NCI-H2029 (cell line): Measurements from ENCODE around the gene CX3CL1.
"Not testable (repeated sequence)": the region's sequence is repeated elsewhere in the genome, so short reads cannot be mapped to it uniquely, and the experiment has no call there.

ENCODE experiments used
- DNase-seq: peaks from one replicate; lab custom pipeline; 2025; lab: John Stamatoyannopoulos, UW

Gene CX3CL1

DNA sequence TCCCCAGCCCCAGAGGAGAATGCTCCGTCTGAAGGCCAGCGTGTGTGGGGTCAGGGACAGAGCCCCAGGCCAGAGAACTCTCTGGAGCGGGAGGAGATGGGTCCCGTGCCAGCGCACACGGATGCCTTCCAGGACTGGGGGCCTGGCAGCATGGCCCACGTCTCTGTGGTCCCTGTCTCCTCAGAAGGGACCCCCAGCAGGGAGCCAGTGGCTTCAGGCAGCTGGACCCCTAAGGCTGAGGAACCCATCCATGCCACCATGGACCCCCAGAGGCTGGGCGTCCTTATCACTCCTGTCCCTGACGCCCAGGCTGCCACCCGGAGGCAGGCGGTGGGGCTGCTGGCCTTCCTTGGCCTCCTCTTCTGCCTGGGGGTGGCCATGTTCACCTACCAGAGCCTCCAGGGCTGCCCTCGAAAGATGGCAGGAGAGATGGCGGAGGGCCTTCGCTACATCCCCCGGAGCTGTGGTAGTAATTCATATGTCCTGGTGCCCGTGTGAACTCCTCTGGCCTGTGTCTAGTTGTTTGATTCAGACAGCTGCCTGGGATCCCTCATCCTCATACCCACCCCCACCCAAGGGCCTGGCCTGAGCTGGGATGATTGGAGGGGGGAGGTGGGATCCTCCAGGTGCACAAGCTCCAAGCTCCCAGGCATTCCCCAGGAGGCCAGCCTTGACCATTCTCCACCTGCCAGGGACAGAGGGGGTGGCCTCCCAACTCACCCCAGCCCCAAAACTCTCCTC is 10.4 kb downstream of the CX3CL1 start:
- DNase-seq = no peak

DNA sequence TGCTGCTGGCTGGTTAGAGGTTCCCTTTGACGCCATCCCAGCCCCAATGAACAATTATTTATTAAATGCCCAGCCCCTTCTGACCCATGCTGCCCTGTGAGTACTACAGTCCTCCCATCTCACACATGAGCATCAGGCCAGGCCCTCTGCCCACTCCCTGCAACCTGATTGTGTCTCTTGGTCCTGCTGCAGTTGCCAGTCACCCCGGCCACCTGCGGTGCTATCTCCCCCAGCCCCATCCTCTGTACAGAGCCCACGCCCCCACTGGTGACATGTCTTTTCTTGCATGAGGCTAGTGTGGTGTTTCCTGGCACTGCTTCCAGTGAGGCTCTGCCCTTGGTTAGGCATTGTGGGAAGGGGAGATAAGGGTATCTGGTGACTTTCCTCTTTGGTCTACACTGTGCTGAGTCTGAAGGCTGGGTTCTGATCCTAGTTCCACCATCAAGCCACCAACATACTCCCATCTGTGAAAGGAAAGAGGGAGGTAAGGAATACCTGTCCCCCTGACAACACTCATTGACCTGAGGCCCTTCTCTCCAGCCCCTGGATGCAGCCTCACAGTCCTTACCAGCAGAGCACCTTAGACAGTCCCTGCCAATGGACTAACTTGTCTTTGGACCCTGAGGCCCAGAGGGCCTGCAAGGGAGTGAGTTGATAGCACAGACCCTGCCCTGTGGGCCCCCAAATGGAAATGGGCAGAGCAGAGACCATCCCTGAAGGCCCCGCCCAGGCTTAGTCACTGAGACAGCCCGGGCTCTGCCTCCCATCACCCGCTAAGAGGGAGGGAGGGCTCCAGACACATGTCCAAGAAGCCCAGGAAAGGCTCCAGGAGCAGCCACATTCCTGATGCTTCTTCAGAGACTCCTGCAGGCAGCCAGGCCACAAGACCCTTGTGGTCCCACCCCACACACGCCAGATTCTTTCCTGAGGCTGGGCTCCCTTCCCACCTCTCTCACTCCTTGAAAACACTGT is 11.3 kb downstream of the CX3CL1 start:
- DNase-seq = no peak

DNA sequence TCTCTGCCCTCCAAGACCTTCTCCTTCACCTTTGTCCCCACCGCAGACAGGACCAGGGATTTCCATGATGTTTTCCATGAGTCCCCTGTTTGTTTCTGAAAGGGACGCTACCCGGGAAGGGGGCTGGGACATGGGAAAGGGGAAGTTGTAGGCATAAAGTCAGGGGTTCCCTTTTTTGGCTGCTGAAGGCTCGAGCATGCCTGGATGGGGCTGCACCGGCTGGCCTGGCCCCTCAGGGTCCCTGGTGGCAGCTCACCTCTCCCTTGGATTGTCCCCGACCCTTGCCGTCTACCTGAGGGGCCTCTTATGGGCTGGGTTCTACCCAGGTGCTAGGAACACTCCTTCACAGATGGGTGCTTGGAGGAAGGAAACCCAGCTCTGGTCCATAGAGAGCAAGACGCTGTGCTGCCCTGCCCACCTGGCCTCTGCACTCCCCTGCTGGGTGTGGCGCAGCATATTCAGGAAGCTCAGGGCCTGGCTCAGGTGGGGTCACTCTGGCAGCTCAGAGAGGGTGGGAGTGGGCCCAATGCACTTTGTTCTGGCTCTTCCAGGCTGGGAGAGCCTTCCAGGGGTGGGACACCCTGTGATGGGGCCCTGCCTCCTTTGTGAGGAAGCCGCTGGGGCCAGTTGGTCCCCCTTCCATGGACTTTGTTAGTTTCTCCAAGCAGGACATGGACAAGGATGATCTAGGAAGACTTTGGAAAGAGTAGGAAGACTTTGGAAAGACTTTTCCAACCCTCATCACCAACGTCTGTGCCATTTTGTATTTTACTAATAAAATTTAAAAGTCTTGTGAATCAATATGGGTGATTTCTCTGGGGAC is 12.2 kb downstream of the CX3CL1 start:
- no peak for DNase-seq

DNA sequence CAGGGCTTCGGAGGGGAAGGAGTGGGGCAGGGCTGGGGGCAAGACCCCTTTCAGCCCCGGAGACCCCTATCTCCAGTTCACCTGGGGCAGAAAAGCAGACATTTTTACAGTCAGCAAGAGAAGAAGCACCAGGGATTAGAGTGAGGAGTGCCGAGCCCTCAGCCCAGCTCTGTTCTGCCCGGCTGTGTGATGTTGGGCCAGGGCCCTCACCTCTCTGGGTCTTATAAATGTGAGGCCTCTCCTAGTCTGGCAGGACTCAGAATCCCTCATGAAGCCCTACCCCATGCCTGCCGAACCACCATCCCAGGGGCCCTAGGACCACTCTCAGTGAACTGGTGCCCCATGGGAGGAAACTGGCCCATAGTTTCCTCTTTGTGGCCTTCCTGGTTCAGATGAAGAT is 12.8 kb downstream of the CX3CL1 start:
- DNase-seq = no peak

DNA sequence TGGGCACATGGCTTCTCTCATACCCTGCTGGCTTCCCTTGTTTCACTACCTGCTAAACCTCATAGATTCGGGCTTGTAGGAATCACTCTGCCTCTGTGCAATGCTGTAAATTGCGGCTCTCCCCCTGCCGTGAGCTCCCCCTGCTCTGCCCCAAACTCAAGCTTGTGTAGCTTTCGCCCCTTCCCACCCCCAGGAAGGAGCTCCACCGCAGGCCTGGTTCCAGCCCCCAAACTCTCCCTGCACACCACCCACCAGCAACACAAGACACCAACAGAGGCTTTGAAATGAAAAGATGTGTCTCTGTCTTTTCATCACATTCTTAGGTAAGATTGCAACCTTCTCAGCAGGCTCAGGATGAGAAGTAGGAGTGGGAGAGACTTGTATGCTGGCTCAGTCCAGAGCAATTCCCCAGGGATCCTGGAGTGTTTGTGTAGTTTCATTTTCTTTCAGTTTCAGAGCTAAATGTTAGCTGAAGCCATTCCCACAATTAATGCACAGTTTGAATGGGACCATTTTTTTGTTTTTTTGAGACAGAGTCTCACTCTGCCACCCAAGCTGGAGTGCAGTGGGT is 14.2 kb downstream of the CX3CL1 start:
- no peak for DNase-seq

DNA sequence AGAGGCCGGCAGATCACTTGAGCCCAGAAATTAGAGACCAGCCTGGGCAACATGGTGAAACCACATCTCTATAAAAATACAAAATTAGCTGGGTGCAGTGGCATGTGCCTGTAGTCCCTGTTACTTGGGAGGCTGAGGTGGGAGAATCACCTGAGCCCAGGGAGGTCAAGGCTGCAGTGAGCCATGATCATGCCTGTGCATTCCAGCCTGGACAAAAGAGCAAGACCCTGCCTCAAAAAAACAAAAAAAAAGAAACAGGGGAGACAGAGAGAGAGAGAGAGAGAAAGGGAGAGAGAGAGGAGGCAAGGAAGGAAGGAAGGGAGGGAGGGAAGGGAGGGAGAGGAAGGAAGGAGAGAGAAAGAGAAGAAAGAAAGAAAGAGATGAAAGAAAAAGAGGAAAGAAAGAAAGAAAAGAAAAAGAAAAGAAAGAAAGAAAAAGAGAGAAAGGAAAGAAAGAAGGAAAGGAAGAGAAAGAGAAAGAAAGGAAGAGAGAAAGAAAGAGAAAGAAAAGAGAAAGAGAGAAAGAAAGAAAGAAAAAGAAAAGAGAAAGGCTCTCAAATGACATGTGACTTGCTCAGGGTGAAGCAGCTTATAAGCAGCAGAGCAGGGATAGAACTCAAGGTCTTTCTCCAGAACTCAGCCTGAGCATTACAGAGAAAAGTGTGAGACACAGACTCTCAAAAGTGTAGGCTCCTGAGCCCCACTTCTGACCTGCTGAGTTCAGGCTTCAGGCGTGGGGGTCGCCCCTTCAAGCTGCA is 15.5 kb downstream of the CX3CL1 start:
- DNase-seq = no peak

DNA sequence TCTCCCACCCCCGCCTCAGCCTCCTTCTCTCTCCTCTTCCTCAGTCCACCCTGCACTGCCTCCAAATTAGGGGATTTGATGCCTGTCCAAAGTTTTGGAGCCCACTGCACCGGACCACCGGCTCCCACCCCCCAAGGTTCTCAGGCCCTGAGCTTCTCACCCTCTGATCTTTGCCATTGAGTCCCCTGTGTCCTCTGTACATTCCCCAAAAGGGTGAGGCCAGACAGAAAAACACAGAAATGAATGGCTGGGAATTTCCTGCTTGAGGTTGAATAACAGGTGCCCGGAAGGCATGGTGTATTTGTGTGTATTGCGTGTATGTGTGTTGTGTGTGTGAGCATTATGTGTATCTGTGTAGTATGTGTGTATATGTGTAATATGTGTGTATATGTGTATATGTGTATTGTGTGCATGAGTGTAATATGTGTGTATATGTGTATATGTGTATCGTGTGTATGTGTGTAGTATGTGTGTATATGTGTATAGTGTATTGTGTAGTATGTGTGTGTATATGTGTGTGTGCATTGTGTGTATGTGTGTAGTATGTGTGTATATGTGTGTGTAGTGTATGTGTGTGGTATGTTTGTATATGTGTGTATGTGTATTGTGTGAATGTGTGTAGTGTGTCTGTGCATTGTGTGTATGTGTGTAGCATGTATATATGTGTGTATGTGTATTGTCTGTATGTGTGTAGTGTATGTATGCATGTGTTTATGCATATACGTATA is 16.2 kb downstream of the CX3CL1 start:
- DNase-seq = no peak

DNA sequence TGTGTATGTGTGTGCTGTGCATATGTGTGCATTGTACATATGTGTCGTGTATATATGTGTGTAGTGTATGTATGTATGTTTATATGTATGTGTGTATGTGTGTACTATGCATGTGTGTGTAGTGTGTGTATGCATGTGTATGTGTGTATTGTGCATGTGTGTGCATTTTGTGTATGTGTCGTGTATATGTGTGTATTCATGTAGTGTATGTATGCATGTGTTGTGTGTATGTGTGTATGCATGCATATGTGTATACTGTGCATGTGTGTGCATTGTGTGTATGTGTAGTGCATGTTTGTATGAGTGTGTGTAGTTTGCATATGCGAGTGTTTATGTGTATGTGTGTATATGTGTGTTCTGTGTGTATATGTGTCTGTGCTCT is 16.8 kb downstream of the CX3CL1 start:
- no peak for DNase-seq

DNA sequence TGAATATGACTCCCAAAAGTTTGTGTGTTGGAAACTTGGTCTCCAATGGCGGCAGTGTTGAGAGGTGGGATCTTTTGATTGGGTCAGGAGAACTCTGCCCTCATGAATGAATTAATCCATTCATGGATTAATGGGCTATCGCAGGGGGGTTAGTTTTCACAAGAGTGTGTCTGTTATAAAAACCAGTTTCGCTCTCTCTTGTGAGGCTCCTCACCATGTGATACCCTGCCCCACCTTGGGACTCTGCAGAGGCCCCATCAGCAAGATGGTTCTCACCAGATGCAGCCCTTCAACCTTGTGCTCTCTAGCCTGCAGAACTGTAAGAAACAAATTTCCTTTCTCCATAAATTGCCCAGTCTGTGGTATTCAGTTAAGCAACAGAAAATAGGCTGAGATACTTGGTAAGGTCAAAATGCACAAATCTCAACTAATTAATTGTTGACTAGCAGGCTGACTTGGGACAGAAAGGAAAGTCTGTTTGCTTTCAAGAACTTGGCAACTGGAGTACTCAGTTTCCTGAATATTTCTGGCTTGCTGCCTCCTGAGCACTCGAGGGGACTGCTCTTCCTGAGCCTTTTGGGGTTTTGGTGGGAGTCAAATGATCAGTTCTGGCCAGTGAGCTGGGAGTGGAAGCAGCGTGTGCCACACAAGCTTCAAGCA is 18.5 kb downstream of the CX3CL1 start:
- DNase-seq = no peak

DNA sequence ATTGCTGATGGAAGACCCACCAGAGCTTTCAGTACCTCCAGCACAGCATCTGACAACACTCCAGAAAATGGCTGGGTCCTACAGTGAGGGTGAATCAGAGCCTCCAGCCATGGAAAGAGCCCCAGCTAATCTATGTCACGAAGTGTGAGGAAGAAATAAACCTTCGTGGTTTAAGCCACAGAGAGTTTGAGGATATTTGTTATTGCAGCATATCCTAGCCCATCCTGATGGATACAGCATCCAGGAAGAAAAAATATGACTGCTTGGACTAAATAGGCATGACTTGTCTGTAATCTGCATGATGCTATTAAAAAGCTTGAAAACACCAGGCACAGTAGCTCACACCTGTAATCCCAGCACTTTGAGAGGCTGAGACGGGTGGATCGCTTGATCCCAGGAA is 19.0 kb downstream of the CX3CL1 start:
- no peak for DNase-seq

DNA sequence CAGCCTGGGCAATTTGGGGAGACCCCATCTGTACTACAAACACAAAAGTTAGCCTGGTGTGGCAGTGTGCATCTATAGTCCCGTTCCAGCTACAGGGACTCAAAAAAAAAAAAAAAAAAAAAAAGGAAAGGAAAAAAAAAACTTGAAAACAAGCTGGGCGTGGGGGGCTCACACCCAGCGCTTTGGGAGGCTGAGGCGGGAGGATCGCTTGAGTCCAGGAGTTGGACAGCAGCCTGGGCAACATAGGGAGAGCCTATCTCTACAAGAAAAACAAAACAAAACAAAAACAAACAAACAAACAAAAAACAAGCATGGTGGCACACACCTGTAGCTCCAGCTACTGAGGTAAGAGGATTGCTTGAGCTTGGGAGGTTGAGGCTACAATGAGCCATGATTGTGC is 19.4 kb downstream of the CX3CL1 start:
- DNase-seq = no peak

DNA sequence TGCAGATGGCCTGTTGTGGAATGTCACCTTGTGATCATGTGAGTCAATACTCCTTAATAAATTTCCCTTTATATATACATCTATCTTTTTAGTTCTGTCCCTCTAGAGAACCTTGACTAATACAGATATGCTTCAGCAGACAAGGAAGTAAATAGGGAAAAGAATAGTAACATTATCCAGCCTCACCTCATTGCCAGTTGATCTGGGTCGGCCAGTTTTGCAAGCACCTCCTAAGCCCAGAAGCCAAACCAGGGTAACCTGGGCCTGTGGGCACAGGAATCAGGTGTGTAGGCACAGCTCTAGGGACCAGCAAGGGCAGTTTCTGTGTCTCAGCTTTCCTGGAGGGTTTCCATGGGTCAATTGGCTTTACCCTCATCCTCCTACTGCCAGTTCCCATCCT is 20.4 kb downstream of the CX3CL1 start:
- DNase-seq = no peak

DNA sequence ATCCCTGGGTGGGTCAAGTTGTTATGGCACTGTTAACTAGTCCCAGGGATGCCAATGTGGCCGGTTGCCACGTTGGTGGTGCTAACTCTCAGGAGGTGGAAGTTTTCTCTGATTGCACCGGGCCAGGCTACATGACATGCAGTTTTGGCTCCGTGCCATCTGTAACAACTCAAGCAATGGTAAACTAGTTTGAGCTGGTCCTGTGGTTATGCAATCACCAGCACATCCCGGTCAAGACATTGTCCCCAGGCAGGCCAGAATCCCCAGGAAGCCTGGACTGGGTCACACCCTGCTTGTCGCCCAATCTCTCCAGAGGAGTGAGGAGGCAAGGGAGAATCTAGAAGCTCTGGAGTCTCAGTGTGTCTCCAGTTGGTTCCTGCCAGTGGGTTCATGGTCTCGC is 22.2 kb downstream of the CX3CL1 start:
- peak; percentile 7 for DNase-seq

DNA sequence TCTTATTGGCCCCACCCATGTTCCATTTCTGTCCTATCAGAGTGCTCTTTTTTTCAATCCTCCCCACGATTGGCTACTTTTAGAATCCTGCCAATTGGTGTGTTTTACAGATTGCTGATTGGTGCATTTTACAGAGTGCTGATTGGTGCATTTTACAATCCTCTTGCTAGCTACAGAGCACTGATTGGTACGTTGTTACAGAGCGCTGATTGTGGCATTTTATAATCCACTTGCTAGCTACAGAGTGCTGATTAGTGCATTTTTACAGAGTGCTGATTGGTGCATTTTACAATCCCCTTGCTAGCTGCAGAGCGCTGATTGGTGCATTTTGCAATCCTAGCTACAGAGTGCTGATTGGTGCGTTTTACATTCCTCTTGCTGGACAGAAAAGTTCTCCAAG is 22.7 kb downstream of the CX3CL1 start:
- DNase-seq = no peak

DNA sequence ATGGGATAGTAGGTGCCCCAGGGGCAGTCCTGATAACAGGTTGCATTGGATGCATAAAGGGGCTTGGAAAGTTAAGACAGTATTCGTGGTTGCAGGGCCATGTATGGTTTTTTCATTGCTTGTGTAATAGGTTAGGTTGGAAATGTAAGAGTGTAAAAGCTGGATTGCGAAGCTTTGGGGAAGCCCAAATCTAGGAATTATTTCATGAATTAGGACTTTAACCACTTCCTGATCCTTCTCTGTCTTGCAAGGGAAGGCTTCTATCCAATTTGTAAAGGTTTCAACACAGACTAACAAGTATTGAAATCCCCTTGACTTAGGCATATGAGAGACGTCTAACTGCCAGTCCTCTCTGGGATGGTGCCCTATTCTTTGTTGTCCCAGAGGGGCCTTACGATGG is 24.5 kb downstream of the CX3CL1 start:
- no peak for DNase-seq

DNA sequence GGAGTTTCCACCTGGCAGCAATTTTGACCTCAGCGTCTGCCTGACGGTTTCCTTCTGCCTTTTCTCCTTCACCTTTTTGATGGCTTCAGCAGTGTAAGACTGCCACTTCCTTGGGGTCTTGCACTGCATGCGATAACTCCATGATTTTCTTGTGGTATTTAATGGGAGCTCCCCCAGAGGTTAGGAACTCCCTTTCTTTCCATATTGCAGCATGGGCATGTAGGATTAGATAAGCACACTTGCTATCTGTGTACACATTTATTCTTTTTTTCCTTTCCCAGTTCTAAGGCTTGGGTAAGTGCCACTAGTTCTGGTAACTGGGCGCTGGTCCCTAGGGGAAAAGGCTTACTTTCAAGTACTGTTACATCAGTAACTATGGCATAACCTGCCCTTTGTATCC is 25.2 kb downstream of the CX3CL1 start:
- DNase-seq = not testable (repeated sequence)

DNA sequence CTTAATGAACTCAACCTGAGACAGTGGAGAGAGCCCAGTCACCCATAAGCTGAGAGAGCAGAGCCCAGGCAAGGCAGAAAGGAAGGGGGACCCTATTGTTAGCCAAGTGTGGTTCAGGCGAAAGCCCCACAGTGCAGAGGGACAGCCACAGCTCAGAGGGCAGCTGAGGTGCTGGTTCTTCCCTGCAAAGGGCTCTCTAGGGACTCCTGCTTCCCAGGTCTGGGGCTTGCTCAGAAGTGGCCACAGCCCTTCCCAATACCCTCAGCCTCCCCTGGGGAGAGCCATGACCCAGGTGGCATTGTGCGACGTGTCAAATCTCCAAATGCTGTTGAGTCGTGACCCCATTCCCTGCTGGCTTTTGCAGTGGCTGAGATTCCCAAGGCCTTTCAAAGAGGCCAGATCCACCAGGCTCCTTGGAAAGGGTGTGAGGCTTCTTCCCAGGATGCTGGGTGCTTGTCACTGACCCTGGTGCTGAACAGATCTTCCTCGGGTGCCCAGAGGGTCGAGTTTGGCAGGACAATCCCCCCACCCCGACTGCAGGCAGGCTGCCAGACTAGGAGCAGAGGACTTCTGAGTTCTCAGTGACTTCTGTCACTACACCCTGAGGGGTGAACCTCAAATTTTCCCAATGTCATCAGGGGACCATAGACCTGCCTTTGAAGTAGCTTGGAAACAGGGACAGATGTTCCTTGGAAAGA is 29.8 kb downstream of the CX3CL1 start:
- no peak for DNase-seq

DNA sequence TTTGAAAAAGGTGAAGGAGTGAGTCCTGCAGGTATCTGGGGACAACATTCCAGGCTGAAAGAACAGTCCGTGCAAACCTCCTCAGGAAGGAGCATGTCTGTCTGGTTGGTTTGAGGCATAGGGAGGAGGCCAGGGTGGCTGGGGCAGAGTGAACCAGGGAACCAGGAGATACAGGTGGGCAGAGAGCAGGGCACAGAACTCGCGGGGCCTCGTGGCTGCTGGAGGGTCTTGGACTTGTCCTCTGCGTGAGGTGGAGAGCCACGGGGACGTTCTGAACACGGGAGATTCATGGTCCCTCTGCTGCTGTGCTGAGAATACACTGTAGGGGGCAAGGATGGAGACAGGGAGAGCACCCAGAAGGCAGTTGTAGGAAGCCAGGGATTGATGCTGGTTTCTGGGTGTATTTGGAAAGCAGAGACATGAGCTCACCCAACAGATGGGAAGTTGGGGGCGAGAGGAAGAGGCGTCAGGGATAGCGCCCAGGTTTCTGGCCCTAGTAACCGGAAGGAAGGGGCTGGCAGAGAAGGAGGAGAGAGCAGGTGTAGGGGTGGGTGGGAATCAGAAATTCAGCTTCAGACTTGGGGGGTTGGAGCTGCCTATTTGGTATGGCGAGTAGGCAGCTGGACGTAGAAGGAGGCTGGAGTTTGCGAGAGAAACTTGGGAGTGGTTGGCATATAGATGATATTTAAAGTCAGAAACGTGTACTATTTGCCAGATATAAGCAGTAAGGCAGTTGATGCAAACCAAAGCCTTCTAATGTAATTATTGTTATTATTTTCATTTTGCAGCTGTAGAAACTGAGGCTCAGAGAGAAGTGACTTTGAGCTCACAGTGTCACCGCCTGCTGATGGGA is 31.9 kb downstream of the CX3CL1 start, which contains the start of gene CCL17:
Gene CCL17, plus strand, starts transcription at position 803 of the 853 bp plus-strand sequence. CDS start 9,166 bp downstream, outside the sequence.
- DNase-seq = no peak
